H1 (cell line): Measurements from ENCODE around the gene MED28.

ENCODE experiments used
- CHD2 ChIP-seq: IDR thresholded peaks from 2 replicates; pipeline ENCODE4 v1.6.1; 2012; ENCODE audit warnings: low read length, improper control_type of control experiment
- EGR1 ChIP-seq: IDR thresholded peaks from 2 replicates; pipeline ENCODE4 v1.6.1; 2011; ENCODE audit warnings: low read depth, low read length, borderline replicate concordance
- EZH2 ChIP-seq: fragments of 200-600 bp; sonication (generic); IDR thresholded peaks from 2 replicates; pipeline ENCODE4 v1.7.1; 2012; ENCODE audit warnings: low read depth, mild to moderate bottlenecking, moderate library complexity, low read length, inconsistent platforms; ENCODE audit not compliant: severe bottlenecking
- JUN ChIP-seq: IDR thresholded peaks from 2 replicates; pipeline ENCODE4 v1.6.1; 2011; ENCODE audit warnings: low read depth, mild to moderate bottlenecking, improper control_type of control experiment, low read length
- NANOG ChIP-seq: IDR thresholded peaks from 2 replicates; pipeline ENCODE4 v1.6.1; 2011; ENCODE audit warnings: low read length, low read depth, mild to moderate bottlenecking, inconsistent platforms; ENCODE audit not compliant: insufficient read depth, poor library complexity, severe bottlenecking
- POLR2A ChIP-seq, 2 experiments: IDR thresholded peaks; 1 replicate in 1 of 2; 2 replicates in 1 of 2; pipeline ENCODE4 v1.6.1; 2011; ENCODE audit warnings: low read depth in 2 of 2, low read length in 2 of 2, mild to moderate bottlenecking in 2 of 2; ENCODE audit errors: control extremely low read depth in 1 of 2
- RAD21 ChIP-seq, 2 experiments: IDR thresholded peaks in 1 of 2; conservative IDR thresholded peaks in 1 of 2; 2 replicates each; pipeline ENCODE4 v1.6.1; 2011; ENCODE audit warnings: low read depth in 2 of 2, low read length in 2 of 2, improper control_type of control experiment in 1 of 2, inconsistent platforms in 1 of 2, mild to moderate bottlenecking in 1 of 2, moderate library complexity in 1 of 2
- TCF12 ChIP-seq: IDR thresholded peaks from 2 replicates; pipeline ENCODE4 v1.6.1; 2011; ENCODE audit warnings: low read depth, mild to moderate bottlenecking, low read length

DNA sequence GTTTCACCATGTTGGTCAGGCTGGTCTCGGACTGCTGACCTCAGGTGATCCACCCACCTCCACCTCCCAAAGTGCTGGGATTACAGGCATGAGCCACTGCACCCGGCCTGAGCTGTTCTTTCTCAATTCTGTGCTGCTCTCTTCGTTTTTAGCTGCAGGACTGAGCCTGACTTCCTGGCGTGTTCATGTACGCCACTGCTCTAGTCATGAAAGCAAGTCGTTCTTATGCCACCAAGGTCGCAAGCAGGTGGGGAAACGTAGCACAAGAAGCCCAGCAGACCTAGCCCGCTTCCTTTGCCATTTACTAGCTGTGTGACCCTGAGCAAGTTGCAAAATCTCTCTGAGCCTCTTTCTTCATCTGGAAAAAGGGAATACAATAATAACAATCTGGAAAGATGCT, 43.4 kb downstream of the MED28 start:
- TF ChIP-seq NANOG (no peak), POLR2A (IDR thresholded peaks at IDR 0.05; ENCODE audit: control extremely low read depth in 1 of 2, low read depth in 2 of 2, low read length in 2 of 2) (no peak), RAD21 (IDR thresholded peaks at IDR 0.05 in 1 of 2, conservative IDR thresholded peaks at IDR 0.05 in 1 of 2; ENCODE audit: low read depth in 2 of 2, low read length in 2 of 2) (no peak), EZH2 (no peak), CHD2 (no peak), TCF12 (no peak), EGR1 (no peak), JUN (no peak)
